Activated CD4-positive, alpha-beta T cell treated with anti-CD3 and anti-CD28 coated beads, Interleukin-2, amount 10 ng/mL, durations not matched to agents 24 days and 14 days (primary cell): ENCODE data around the gene OTUD7B. TPM values are rescaled to one million over a fixed set of nuclear protein-coding genes. Genes with fewer than 3 reads are reported as not detected.
"Not testable (repeated sequence)": the region's sequence is repeated elsewhere in the genome, so short reads cannot be mapped to it uniquely, and the experiment has no call there.

Experiments used
- DNase-seq: peaks from one replicate; pipeline ENCODE4 v3.0.0; 2022
- H3K27ac Mint-ChIP-seq: one replicate; pipeline ENCODE4 v1.8.0; 2022; ENCODE audit warnings: mild to moderate bottlenecking, mixed read lengths
- H3K27me3 Mint-ChIP-seq: one replicate; pipeline ENCODE4 v1.8.0; 2022; ENCODE audit warnings: mixed read lengths
- H3K36me3 Mint-ChIP-seq: one replicate; pipeline ENCODE4 v1.8.0; 2022; ENCODE audit warnings: low read depth, mild to moderate bottlenecking, mixed read lengths
- H3K4me1 Mint-ChIP-seq: one replicate; pipeline ENCODE4 v1.8.0; 2021; ENCODE audit warnings: mixed read lengths
- H3K4me3 Mint-ChIP-seq: one replicate; pipeline ENCODE4 v1.8.0; 2022; ENCODE audit warnings: mild to moderate bottlenecking, moderate library complexity, mixed read lengths
- H3K9me3 Mint-ChIP-seq: one replicate; pipeline ENCODE4 v1.8.0; 2021; ENCODE audit warnings: mixed read lengths
- intact Hi-C: fragments of 100-400 bp; cut with micrococcal nuclease; formaldehyde crosslinking; loops from one replicate; pipeline ENCODE4 v1.15.1; 2023
- total RNA-seq: library from RNA; stranded (reverse); gene quantifications from 2 replicates; pipeline ENCODE4 v1.2.3, GENCODE V29; 2022

Gene OTUD7B
- total RNA-seq, 1 donor from 2014 or later, result 36.1 TPM

DNA sequence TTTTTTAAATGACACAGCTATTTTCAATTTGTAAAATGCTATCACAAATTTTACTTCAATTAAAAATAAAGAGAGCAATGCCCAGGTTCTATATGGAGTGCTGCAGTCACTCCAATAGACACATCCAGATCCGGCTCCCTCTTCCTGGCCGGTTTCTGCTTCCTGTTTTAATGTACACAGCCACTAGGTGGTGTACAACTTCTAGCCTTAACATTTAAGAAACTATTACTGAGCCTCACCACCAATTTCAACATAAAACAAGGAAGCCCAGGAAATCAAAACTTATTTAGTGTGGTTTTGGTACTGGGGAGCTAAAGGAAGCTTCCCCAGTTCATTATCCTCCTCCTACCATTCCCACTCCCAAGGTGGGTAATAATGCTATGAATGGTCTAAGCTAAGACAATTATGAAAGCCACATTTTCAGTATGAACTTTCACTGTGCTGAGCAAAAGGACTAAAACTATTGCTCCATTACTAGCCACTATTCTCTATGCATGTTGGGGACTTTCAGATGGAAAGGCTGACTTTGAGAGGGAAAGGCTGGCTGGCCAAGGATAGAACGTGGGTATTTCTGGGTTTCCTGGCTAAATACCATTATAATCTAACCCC is 48.4 kb downstream of the OTUD7B start:
- peaks cover 18% of the 10 kb centered on the region for H3K4me1 Mint-ChIP-seq
- peaks cover 55% of the 10 kb centered on the region for H3K36me3 Mint-ChIP-seq
- intact Hi-C loops, result loop anchor here (1.0 to 10.0 kb wide), 3 partner anchors 35 to 203 kb away; no protein-coding TSS in a partner anchor
- no peaks in the 10 kb centered on the region for H3K9me3 Mint-ChIP-seq
- DNase-seq, result peak; percentile 84
- no peaks in the 10 kb centered on the region for H3K27me3 Mint-ChIP-seq
- no peak overlapping the region for H3K4me3 Mint-ChIP-seq
- H3K27ac Mint-ChIP-seq, result no peak overlapping the region

- Mint-ChIP-seq H3K36me3 (peaks cover 63% of the 10 kb centered on the region), H3K4me1 (peaks cover 13% of the 10 kb centered on the region)
- H3K4me3 Mint-ChIP-seq, intact Hi-C loops, H3K27me3 Mint-ChIP-seq, H3K27ac Mint-ChIP-seq, DNase-seq, H3K9me3 Mint-ChIP-seq: not testable (repeated sequence)
Observed at GRCh38 chr1:149957548-149957947, 53.0 kb downstream of the OTUD7B start.

DNA sequence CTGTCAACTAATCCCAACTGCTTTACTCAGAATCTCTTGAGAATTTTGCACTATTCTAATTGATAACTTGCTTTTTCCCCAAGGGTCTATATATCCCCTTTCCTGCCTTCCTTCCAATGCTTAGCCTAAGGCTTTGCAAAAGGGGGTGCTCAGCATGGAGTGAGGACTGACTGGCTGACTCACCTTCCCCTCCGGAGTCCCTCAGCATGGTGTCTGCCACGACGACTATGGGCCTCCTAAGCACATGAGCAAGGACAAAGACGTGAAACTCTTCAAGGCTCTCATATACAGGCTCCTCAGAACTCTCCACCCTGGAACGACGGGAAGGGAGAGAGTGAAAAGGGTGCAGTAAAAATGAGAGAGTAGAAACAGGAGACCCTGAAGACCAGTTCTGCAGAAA is 60.6 kb downstream of the OTUD7B start:
- H3K4me1 Mint-ChIP-seq, result no peaks in the 10 kb centered on the region
- H3K27ac Mint-ChIP-seq, result no peak overlapping the region
- DNase-seq, result no peak
- no peak overlapping the region for H3K4me3 Mint-ChIP-seq
- no peaks in the 10 kb centered on the region for H3K9me3 Mint-ChIP-seq
- peaks cover 43% of the 10 kb centered on the region for H3K36me3 Mint-ChIP-seq
- intact Hi-C loops, result no loop called here
- no peaks in the 10 kb centered on the region for H3K27me3 Mint-ChIP-seq

DNA sequence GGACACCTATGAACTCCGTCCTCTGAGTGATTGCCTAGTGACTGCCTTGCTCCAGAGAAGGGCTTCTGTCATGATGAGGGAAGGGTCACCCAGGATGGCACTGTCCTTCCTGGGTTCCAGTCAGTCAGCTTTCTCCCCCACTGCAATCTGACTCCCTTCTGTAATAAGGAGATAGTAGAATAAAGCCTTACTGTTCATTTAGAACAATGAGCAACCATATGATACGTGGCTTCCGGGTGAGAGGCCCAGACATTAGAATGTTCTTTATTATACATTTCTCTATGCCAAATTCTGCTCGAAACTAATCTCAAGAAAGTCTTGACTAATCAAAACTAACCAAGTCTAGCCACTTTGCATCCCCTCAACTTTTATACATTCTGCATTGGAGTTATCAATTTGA is 65.3 kb downstream of the OTUD7B start:
- Mint-ChIP-seq H3K9me3 (no peaks in the 10 kb centered on the region), H3K27me3 (no peaks in the 10 kb centered on the region), H3K4me1 (peaks cover 9% of the 10 kb centered on the region), H3K4me3 (no peak overlapping the region), H3K36me3 (peaks cover 39% of the 10 kb centered on the region), H3K27ac (no peak overlapping the region)
- intact Hi-C loops, result no loop called here
- no peak for DNase-seq

DNA sequence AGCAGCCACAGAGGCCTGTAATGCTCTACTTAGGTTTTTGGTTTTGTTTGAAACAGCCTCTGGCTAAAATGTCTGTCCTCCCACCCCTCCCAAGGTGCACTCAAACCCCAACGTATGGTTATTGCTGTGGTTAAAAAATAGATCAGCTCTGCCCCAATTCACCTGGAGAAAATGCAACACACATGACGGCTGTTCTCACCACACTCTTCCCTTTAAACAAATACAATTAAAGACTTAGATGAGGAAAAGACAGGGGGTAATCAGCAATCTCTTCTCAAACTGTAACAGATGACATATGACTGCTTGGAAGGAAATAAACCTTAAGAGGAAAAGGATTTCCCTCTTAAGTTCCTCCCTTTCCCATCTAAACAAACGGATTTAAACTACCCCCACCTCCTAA is 67.6 kb downstream of the OTUD7B start:
- peaks cover 24% of the 10 kb centered on the region for H3K4me1 Mint-ChIP-seq
- no peaks in the 10 kb centered on the region for H3K9me3 Mint-ChIP-seq
- no peaks in the 10 kb centered on the region for H3K27me3 Mint-ChIP-seq
- intact Hi-C loops, result no loop called here
- no peak overlapping the region for H3K4me3 Mint-ChIP-seq
- no peak for DNase-seq
- H3K36me3 Mint-ChIP-seq, result peaks cover 28% of the 10 kb centered on the region
- peak overlapping the region; percentile 71 for H3K27ac Mint-ChIP-seq

DNA sequence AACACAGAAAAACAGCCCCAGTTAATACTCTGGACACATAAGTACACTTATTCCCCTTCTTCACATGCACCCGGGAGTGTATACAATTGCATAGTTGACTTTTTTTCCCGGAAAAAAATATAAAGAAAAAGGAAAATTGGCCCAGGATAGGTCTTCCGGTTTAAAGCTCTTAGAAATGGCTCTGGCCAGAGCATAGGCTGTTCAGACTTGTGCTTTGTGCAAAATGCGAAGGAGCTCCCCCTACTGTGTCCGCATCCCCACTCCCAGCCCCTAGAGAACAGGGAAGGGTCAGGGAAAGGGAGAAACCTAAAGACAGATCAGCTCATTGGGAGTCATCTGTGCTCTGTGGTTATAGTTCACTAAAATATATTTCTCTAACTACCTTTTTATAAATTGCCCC is 68.3 kb downstream of the OTUD7B start:
- peaks cover 28% of the 10 kb centered on the region for H3K36me3 Mint-ChIP-seq
- no peaks in the 10 kb centered on the region for H3K27me3 Mint-ChIP-seq
- no peak overlapping the region for H3K27ac Mint-ChIP-seq
- H3K4me1 Mint-ChIP-seq, result peaks cover 31% of the 10 kb centered on the region
- H3K9me3 Mint-ChIP-seq, result no peaks in the 10 kb centered on the region
- H3K4me3 Mint-ChIP-seq, result no peak overlapping the region
- DNase-seq, result no peak
- intact Hi-C loops, result no loop called here

- no peak for DNase-seq
- peaks cover 20% of the 10 kb centered on the region for H3K36me3 Mint-ChIP-seq
- no peak overlapping the region for H3K27ac Mint-ChIP-seq
- H3K4me3 Mint-ChIP-seq, result no peak overlapping the region
- intact Hi-C loops, result no loop called here
- no peaks in the 10 kb centered on the region for H3K27me3 Mint-ChIP-seq
- H3K9me3 Mint-ChIP-seq, result no peaks in the 10 kb centered on the region
- H3K4me1 Mint-ChIP-seq, result peaks cover 39% of the 10 kb centered on the region
Observed at GRCh38 chr1:149940427-149940826, 70.1 kb downstream of the OTUD7B start.

DNA sequence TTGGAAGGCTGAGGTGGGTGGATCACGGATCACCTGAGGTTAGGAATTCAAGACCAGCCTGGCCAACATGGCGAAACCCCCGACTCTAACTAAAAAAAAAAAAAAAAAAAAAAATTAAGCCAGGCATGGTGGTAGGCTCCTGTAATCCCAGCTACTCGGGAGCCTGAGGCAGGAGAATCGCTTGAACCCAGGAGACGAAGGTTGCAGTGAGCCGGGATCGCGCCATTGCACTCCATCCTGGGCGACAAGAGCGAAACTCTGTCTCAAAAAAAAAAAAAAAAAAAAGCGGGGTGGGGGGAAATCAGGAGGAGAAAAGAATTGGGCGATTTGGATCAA is 71.9 kb downstream of the OTUD7B start:
- peak overlapping the region; percentile 73 for H3K4me3 Mint-ChIP-seq
- intact Hi-C loops, result loop anchor here (1.0 to 5.0 kb wide), 3 partner anchors 11 to 69 kb away; partner anchors contain the start of gene SF3B4
- not testable (repeated sequence) for H3K36me3 Mint-ChIP-seq, DNase-seq, H3K27me3 Mint-ChIP-seq, H3K9me3 Mint-ChIP-seq
- H3K4me1 Mint-ChIP-seq, result peaks cover 42% of the 10 kb centered on the region
- H3K27ac Mint-ChIP-seq, result peak overlapping the region; percentile 86

DNA sequence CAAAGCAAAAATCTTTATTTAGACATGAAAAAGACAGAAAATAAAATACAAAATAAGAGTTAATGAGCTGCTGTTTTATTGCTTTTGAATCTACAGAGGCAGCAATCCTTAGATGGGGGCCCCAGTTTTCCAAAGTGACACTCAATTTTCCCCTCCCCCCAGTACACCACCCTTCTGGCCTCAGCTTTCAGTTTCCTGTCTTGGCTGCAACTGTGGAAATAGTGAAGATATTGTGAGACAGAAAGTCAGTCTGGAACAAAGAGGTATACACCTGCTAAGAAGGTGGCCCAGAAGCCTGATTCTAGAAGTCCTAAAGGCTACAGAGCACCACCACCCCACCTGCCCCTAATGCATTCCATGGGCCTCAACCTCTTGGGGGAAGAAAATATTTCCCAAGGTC is 72.8 kb downstream of the OTUD7B start:
- Mint-ChIP-seq H3K27me3 (no peaks in the 10 kb centered on the region), H3K27ac (peak overlapping the region; percentile 72), H3K9me3 (no peaks in the 10 kb centered on the region), H3K4me3 (peak overlapping the region; percentile 64), H3K36me3 (peaks cover under 1% of the 10 kb centered on the region), H3K4me1 (peaks cover 33% of the 10 kb centered on the region)
- intact Hi-C loops, result loop anchor here (2.0 to 5.0 kb wide), 2 partner anchors 49 to 70 kb away; no protein-coding TSS in a partner anchor
- peak; percentile 76 for DNase-seq

- H3K27me3 Mint-ChIP-seq, result no peaks in the 10 kb centered on the region
Observed at GRCh38 chr1:149936992-149937705, 73.4 kb downstream of the OTUD7B start.

GRCh38 chr1:149936170-149936991 is 74.1 kb downstream of the OTUD7B start, which contains the start of gene MTMR11:
TSS of gene MTMR11 (minus strand) at chr1:149936879. CDS start at chr1:149936647, 232 bp downstream.
- intact Hi-C loops, result loop anchor here (5.0 kb wide), 1 partner anchor 71 kb away; no protein-coding TSS in a partner anchor
- peaks cover 39% of the 10 kb centered on the region for H3K4me1 Mint-ChIP-seq
- peaks cover 4% of the 10 kb centered on the region for H3K36me3 Mint-ChIP-seq
- peak within 1 kb of the TSS; percentile 72 for H3K27ac Mint-ChIP-seq
- no peak for DNase-seq
- peak within 1 kb of the TSS; percentile 64 for H3K4me3 Mint-ChIP-seq
- peaks cover 6% of the 10 kb centered on the region for H3K9me3 Mint-ChIP-seq
- no peaks in the 10 kb centered on the region for H3K27me3 Mint-ChIP-seq

More at GRCh38 chr1:149936992-149937705, 73.4 kb downstream of the OTUD7B start:
- no peaks in the 10 kb centered on the region for H3K9me3 Mint-ChIP-seq
- intact Hi-C loops, result loop anchor here (5.0 kb wide), 1 partner anchor 70 kb away; no protein-coding TSS in a partner anchor
- peak overlapping the region; percentile 72 for H3K27ac Mint-ChIP-seq
- DNase-seq, result no peak
- peak overlapping the region; percentile 64 for H3K4me3 Mint-ChIP-seq
- H3K36me3 Mint-ChIP-seq, result no peaks in the 10 kb centered on the region
- H3K4me1 Mint-ChIP-seq, result peaks cover 33% of the 10 kb centered on the region

DNA sequence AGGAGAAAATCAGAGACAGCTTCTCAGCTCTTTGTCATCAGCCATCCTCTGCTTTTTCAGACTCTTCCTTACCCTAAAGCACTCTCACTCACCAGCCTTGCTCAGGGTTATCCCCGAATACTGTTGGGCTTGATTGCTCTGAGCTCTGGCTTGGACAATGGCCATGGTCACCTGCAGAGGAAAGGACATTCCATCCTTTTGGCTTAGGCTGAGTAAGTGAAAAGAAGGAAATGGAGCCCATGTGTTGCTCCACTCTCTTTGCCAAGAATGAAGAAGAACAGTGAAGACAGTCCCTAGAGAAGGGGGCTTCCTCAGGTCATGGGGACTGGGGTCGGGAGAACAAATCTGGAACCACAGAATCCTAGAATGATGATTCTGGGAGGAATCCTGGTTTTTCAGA is 76.2 kb downstream of the OTUD7B start:
- Mint-ChIP-seq H3K4me1 (peaks cover 52% of the 10 kb centered on the region), H3K27me3 (no peaks in the 10 kb centered on the region), H3K4me3 (no peak overlapping the region), H3K27ac (no peak overlapping the region), H3K36me3 (peaks cover 7% of the 10 kb centered on the region), H3K9me3 (peaks cover 6% of the 10 kb centered on the region)
- intact Hi-C loops, result no loop called here
- DNase-seq, result no peak

DNA sequence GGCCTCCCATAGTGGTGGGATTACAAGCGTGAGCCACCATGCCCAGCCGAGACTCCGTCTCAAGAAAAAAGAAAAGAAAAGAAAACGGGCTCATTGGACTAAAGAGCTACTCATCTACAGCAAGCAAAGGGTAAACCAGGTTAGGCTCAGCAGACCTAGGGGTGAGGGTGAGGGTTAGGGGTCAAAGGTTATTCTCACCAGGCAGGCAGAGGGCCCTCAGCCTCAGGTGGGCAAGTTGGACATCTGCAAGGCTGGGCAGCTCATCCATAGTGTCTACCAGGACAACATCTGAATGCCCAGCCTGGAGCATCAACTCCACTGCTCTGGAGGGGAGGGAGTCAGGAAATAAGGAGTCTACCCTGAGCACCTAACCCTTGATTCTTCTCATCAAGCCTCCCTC is 77.3 kb downstream of the OTUD7B start:
- peaks cover 54% of the 10 kb centered on the region for H3K4me1 Mint-ChIP-seq
- DNase-seq, result no peak
- intact Hi-C loops, result no loop called here
- H3K4me3 Mint-ChIP-seq, result no peak overlapping the region
- no peak overlapping the region for H3K27ac Mint-ChIP-seq
- H3K9me3 Mint-ChIP-seq, result peaks cover 6% of the 10 kb centered on the region
- no peaks in the 10 kb centered on the region for H3K27me3 Mint-ChIP-seq
- H3K36me3 Mint-ChIP-seq, result peaks cover 7% of the 10 kb centered on the region

DNA sequence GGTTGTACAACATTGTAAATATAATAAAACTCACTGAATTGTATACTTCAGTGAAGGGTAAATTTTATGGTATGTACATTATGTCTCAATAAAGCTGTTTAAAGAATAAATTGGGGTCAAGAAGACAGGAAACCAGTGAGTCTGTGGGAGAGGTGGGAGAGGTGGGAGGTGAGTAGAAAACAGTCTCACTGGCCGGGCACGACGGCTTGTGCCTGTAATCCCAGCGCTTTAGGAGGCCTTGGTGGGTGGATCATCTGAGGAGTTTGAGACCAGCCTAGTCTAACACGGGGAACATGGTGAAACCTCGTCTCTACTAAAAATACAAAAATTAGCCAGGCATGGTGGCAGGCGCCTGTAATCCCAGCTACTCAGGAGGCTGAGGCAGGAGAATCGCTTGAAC is 78.1 kb downstream of the OTUD7B start:
- peaks cover 6% of the 10 kb centered on the region for H3K9me3 Mint-ChIP-seq
- peaks cover 9% of the 10 kb centered on the region for H3K36me3 Mint-ChIP-seq
- H3K4me1 Mint-ChIP-seq, result peaks cover 48% of the 10 kb centered on the region
- H3K4me3 Mint-ChIP-seq, result no peak overlapping the region
- DNase-seq, result no peak
- intact Hi-C loops, result no loop called here
- H3K27me3 Mint-ChIP-seq, result no peaks in the 10 kb centered on the region
- no peak overlapping the region for H3K27ac Mint-ChIP-seq
